Vein endothelial cell (primary cell): ENCODE measurements around the gene DQX1. TPM values are rescaled to one million over a fixed set of nuclear protein-coding genes. Genes with fewer than 3 reads are reported as not detected.

Experiments
- total RNA-seq: library from RNA; depleted of rRNA; stranded (reverse); fragments of >200 nt; gene quantifications from 2 replicates; pipeline ENCODE4 v1.2.3, GENCODE V29; 2012

The DQX1 gene, protein sequence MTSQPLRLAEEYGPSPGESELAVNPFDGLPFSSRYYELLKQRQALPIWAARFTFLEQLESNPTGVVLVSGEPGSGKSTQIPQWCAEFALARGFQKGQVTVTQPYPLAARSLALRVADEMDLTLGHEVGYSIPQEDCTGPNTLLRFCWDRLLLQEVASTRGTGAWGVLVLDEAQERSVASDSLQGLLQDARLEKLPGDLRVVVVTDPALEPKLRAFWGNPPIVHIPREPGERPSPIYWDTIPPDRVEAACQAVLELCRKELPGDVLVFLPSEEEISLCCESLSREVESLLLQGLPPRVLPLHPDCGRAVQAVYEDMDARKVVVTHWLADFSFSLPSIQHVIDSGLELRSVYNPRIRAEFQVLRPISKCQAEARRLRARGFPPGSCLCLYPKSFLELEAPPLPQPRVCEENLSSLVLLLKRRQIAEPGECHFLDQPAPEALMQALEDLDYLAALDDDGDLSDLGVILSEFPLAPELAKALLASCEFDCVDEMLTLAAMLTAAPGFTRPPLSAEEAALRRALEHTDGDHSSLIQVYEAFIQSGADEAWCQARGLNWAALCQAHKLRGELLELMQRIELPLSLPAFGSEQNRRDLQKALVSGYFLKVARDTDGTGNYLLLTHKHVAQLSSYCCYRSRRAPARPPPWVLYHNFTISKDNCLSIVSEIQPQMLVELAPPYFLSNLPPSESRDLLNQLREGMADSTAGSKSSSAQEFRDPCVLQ
- total RNA-seq = under 0.01 and 0.10 TPM in 2 replicates

DNA sequence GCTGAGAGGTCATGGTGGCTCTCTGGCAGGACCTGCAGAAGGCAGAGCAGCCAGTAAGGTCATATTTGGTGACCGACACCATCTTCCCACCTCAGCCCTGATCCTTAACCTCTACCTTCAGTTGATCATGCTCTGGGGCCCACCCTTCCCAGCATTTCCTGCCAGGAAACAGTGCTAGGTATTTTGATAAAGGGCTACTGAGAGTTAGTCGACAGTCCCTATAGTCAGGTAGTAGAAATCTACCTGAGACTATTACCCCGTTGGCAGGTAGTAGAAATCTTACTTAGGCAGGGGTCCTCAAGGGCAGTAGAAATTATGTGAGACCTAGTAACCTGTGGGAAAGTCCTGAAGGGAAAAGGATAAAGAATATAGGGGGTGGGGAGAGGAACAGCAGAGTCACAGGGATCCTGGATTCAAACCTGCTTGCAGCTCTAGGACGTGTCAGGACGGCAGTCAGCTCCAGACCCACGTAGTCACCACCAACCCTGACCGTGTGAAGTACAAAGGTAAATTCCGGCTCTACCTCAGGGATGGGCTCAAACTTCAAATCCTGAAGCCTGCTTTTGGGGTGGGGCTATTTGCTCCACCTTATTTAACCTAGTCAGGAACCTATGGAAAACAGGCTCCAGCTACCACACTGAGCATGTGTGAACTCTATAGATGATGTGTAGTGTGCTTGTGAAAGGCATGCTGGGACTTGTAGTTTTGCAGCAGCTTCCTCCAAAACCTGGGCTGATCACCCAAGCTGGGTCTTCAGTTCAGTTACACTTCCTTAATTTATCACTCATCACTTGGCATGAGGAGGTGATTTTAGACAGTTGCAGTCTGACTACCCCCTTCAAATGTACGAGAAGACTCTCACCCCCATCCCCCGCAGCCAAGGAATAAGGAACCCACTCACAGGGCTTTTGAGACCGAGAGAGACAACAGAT, at the start of gene DQX1:
Gene DQX1 (minus strand): TSS at position 515 of the 932 bp plus-strand sequence. CDS start 502 bp downstream, at position 13.

DNA sequence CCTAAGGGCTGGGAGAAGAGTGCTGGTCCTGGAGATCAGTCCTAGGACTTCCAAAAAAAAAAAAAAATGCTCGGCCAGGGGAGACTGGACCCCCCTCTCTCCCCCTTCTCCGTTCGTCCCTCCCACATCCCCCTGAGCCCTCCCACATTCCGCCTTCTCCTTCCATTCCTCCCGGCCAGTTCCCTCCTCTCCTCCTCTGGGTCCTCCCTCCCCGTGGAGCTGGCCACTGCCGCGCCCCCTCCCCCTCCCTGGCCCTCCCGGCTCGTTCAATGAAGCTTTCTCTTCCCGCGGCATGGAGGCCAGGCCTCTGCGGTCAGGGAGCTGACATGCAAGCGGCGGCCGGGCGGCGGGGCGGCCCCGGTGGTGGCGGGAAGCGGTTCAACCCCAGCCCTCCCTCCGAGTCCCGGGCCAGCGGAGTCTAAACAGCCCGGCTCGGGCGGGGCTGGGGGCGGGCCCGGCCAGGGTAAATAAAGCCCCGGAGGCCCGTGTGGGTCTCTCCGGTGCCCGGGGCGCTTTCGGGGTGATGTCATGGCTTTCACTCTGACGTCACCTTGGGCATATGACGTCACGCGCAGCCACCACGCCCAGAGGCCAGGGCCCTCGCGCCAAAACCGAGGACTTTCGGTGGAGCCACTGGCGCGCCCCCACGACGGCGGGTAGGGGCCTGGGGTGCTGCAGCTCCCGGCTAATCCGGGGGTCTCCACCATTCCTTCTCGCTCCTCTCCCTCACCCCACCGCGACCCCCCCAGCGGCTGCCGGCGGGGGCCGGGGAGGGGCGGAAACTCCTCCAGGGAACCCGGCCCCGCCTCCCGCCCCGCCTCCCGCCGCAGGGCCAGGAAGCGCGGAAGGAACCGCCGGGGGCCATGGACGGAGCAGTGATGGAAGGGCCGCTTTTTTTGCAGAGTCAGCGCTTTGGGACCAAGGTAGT, 28.1 kb upstream of the DQX1 start, which contains the start of the genes DOK1 and LOXL3:
Gene DOK1 (plus strand): TSS at position 829 of the 928 bp plus-strand sequence. CDS start 35 bp downstream, at position 864.
Gene LOXL3 (minus strand): TSS at position 51 of the 928 bp plus-strand sequence. CDS start 1,308 bp downstream, outside the sequence.

DNA sequence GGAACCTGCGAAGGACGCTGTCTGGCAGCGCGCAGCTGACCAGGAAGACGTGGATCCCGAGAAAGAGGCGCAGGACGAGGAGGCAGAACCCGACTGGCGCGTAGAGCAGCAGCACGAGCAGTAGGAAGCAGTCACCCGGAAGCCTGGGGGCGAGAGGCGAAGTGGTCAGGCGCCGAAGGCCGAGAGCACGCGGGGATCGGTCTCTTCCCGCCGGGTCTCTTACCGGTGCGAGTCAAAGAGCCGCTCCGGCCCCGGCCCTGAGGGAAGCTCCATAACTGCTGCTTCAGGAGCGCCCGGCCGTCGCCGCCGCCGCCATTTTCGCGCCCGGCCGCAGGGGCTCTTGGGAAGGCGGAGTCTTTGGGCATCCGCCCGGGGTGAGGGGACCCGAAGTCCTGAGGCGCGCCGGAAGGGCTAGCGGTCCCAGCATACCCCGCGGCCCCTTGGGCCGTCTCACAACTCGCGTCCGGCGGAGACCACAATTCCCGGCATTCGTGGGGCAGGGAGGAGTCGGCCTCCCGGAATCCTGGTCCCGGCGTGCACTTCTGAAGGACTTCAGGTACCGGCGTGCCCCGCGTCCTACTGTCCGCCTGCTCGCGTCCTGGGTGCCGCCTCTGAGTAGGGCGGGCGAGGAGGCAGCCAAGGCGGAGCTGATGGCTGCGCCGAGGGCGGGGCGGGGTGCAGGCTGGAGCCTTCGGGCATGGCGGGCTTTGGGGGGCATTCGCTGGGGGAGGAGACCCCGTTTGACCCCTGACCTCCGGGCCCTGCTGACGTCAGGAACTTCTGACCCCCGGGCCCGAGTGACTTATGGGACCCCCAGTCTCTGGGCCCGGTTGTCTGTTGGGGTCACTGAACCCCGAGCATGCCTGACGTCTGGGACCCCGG, 3.6 kb upstream of the DQX1 start, which contains the start of the genes AUP1 and HTRA2:
Gene AUP1 (minus strand): TSS at position 350 of the 882 bp plus-strand sequence. CDS start 77 bp downstream, at position 273.
Gene HTRA2 (plus strand): TSS at position 577 of the 882 bp plus-strand sequence. CDS start 74 bp downstream, at position 651.

DNA sequence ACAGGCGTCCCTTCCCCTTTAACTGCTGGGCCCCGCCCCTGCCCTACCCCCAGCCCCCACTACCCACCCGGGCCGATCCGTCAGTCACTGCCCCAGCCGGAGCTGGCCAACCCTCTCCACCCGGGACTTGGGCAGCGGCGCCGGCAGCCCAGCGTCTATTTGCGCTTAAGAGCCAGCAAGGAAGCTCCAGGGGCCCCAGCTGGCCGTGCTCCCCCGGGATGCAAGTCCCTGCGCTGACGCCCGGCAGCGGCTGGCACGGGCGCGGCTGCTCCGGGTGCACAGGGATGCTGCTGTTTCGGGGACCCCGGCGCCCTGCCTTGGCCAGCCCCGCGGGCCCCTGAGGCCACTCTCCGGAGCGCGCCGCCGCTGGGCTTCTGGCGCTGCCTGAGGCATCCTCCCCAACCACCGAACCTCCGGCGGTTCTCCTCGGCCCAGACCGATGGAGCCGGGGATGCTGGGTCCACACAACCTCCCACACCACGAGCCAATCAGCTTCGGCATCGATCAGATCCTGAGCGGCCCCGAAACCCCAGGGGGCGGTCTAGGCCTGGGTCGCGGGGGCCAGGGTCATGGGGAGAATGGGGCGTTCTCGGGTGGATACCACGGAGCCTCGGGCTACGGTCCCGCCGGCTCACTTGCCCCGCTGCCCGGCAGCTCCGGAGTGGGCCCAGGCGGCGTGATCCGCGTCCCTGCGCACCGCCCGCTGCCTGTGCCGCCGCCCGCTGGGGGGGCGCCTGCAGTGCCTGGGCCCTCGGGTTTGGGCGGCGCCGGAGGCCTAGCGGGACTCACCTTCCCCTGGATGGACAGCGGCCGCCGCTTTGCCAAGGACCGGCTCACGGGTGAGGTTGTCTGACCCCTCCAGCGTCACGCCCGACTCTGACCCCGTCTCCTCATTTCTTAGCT, 11.4 kb downstream of the DQX1 start, which contains the start of gene TLX2:
Gene TLX2 (plus strand): TSS at position 83 of the 903 bp plus-strand sequence. CDS start 357 bp downstream, at position 440.

DNA sequence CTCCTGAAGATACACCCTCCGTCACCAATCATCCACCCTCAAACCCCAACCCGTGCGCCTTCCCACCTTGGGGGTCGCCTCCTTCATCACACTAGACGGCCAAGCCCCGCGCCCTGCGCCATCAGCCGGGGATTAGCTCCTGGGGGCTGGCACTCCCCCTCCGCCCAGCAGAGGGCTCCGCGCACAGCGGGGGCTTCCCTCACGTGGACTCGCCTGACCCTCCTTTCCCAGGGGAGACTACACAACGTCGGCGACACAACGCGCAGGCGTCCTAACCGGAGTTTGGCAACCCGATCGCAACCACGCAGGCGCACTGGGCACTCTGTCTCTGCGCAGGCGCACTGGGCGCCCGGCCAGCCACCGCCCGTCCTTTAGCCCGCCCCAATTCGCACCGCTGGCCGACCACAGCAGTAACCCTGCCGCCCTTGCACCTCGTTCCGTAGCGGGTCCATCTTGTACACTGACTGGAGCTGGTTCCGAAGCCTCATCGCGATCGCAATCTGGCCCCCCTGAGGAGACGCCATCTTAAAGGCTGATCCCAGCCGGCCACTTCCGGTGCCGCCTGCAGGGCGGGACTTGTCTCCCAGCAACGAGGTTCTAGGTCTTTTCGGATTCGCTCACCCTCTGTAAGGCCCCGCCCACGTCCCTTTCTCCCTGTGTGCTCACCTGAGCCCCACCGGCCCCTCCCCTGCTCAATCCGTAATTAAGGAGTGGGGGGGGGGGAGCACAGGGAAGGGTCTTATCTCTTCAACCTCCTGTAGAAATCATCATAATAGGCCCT, 18.7 kb downstream of the DQX1 start, which contains the start of gene PCGF1:
Gene PCGF1 (minus strand): TSS at position 551 of the 781 bp plus-strand sequence. CDS start 27 bp downstream, at position 524.

DNA sequence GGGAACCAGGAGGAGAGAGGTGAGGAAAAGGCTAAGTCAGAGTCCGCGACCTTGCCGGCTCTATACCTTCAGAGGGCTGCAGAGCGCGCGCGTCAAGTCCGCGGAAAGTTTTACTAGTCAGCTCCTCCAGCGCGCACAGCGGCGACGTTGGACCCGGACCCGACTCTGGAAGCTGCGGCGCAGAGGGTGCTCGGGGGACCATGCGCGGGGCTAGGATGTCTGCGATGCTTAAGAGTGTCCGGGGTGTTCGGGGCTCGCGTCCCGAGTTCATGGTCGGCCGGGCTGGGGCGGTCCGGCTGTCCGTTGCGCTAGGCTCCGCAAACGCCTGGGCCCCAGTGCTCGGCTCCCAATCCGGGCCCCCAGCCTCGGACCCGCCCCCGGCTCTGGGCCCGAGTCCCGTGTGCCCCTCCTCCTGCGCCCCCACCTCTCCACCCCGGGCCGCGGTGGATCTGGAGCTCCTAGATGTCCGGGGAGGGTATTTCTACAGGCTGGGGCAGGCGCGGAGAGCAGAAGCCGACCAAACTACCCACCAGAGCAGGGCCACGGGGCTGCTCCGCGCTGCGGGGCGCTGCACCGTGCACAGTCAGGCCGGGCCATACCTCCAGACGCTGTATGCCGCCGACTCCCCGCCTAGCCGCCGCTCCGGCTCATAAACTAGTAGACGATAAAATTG, 26.6 kb downstream of the DQX1 start, which contains the start of gene LBX2:
Gene LBX2 (minus strand): TSS at position 337 of the 673 bp plus-strand sequence. CDS start 66 bp downstream, at position 271.

DNA sequence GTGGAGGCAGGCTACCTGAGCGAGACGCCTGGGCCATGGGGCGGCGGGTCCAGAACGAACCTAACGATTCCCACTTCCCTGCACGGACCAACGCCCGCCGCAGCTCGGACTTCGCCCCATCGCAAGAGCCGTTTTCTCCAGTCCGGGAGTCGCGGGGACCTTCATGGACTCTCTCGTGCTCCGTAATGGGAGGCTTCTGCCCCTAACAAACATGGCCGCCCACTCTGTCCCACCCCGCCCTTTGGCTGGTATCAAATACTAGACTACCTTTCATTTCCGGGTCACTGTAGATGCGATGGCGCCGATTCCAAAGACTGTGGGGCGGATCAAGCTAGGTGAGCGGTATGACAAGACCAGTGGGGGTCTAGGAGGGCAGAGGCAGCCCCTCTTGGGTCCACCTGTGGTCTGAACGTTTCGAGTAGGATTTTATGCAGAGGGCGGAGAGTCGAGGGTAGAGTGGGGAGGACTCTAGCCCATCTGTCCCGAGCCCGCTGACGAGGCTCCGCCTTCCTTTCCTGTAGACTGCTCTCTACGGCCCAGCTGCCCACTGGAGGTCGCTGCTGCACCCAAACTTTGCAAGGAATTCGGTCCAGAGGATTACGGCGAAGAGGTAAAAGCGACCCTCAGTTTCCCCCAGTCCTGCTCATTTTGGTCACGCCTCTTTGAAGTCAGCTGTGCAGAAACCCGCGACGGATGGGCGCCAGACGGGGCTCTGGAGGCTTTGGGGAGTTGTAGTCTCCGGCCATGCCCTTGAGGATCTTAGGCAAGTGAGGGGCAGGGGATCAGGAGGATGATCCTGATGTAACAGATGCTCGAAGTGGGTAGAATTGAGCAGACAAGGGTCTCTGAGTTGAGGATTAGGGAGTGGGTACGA, 43.0 kb downstream of the DQX1 start, which contains the start of the genes CCDC142 and TTC31:
Gene CCDC142 (minus strand): TSS at position 198 of the 874 bp plus-strand sequence. CDS start 161 bp downstream, at position 37.
Gene TTC31 (plus strand): TSS at position 281 of the 874 bp plus-strand sequence. CDS start 15 bp downstream, at position 296.

DNA sequence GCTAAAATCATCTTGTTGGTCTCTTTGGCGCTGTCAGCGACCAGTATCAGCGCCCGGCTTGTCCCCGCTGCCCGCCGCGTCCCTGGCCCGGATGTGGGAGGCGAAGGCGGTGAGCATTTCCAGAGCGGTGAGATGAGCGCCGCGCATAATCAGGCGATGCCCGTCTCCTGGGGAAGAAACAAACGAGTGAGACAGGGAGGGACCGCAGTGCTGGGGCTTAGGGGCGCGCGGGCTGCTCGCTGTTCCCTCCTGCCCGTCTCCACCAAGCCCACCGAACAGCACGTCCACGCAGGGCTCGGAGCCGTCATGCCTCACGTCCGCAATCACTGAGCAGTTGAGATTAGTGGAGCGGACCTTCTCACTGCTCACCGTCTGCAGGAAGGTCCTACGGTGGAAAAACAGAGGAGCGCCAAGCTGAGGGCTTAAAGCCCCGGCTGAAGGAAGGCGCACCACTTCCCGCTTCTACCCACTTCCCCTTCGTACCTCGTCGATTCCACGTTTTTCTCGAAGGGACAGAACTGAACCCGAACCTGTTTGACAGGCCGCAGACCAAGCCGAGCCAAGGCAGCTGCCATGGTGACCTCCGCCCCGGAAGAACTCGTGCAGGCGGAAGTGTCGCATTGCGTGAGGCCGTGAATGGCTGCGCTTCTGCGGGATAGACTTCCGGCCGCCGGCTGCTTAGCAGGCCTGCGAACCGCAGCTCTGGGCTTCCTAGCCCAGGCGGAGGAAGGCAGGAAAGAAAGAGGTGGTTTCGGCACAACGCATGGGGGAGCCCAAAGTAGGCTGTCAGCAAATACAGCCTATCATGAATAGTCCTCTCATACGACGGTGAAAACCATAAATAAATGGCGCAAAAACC, 53.7 kb downstream of the DQX1 start, which contains the start of gene MRPL53:
Gene MRPL53 (minus strand): TSS at position 595 of the 859 bp plus-strand sequence. CDS start 20 bp downstream, at position 575.

Other genes starting within 250 kb of the DQX1 start
- gene SLC4A5, start 182.8 kb downstream of the DQX1 start, total RNA-seq = 0.65 and 1.1 TPM in 2 replicates
- 139 and 141 TPM in 2 replicates for gene DCTN1, start 145.9 kb downstream of the DQX1 start, total RNA-seq
- 0.19 TPM in 1 of 2 replicates, not detected in the other for gene C2orf81, start 104.6 kb downstream of the DQX1 start, total RNA-seq
- gene WDR54, start 104.5 kb downstream of the DQX1 start, total RNA-seq = 32.2 and 36.9 TPM in 2 replicates
- 10.8 and 17.0 TPM in 2 replicates for gene RTKN, start 84.3 kb downstream of the DQX1 start, total RNA-seq
- gene INO80B, start 71.1 kb downstream of the DQX1 start, total RNA-seq = 9.5 and 10.5 TPM in 2 replicates
- gene WBP1, start 67.8 kb downstream of the DQX1 start, total RNA-seq = 29.4 and 39.2 TPM in 2 replicates
- 57.5 and 69.2 TPM in 2 replicates for gene MOGS, start 60.8 kb downstream of the DQX1 start, total RNA-seq
- gene MRPL53, start 53.6 kb downstream of the DQX1 start, total RNA-seq = 18.8 and 20.6 TPM in 2 replicates
- 19.5 and 22.9 TPM in 2 replicates for gene CCDC142, start 43.2 kb downstream of the DQX1 start, total RNA-seq
- 11.1 and 15.0 TPM in 2 replicates for gene TTC31, start 43.1 kb downstream of the DQX1 start, total RNA-seq
- gene LBX2, start 26.6 kb downstream of the DQX1 start, total RNA-seq = 2.9 and 3.8 TPM in 2 replicates
- gene PCGF1, start 18.5 kb downstream of the DQX1 start, total RNA-seq = 13.3 and 14.0 TPM in 2 replicates
- not detected in 2 replicates for gene TLX2, start 11.8 kb downstream of the DQX1 start, total RNA-seq
- gene AUP1, start 3.5 kb upstream of the DQX1 start, total RNA-seq = 96.4 and 116 TPM in 2 replicates
- 32.9 and 42.8 TPM in 2 replicates for gene HTRA2, start 3.7 kb upstream of the DQX1 start, total RNA-seq
- 1.6 and 2.2 TPM in 2 replicates for gene LOXL3, start 27.7 kb upstream of the DQX1 start, total RNA-seq
- gene DOK1, start 28.5 kb upstream of the DQX1 start, total RNA-seq = 11.5 and 14.7 TPM in 2 replicates
- gene M1AP, start 122.1 kb upstream of the DQX1 start, total RNA-seq = not detected in 2 replicates
- gene SEMA4F, start 128.0 kb upstream of the DQX1 start, total RNA-seq = 3.6 TPM in 2 replicates